ENCODE results near the gene AOAH. TPM values are rescaled to one million over a fixed set of nuclear protein-coding genes. Genes with fewer than 3 reads are reported as not detected.

AOAH gene
- total and polyA plus RNA-seq, 2 of the 13 experiments (the other 11 are each of a cell fraction or from before 2014, with no cell fraction given), result not detected

DNA sequence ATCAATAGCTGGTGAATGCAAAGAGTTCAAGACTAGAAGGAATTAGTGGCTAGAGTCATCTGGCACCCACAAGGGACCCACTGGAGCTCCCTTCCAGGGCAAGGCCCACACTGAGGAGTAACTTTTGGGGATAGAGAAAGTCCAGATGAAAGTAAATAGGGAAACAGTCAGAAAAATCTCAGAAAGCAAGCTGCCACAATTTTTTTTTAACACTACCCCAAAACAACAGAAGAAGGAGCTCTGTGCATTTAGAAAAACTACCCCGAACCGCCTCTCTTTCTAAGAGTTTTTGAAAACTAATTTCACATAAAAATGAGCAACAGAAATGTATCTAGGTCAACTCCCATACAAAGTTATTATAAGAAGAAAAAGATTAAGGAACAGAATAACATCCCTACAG is 42.2 kb downstream of the AOAH start (continued):
- TF ChIP-seq, protein P1, sequence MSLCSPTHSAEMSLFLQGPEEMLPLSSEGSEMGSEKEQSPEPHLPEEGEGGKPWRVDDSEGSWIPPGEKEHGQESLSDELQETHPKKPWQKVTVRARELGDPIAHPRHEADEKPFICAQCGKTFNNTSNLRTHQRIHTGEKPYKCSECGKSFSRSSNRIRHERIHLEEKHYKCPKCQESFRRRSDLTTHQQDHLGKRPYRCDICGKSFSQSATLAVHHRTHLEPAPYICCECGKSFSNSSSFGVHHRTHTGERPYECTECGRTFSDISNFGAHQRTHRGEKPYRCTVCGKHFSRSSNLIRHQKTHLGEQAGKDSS (CRISPR knock-in tag; IDR thresholded peaks at IDR 0.05; ENCODE audit: borderline replicate concordance, low read depth), result no peak
- no peak for TF ChIP-seq JUNB (CRISPR knock-in tag; IDR thresholded peaks at IDR 0.05; ENCODE audit: borderline replicate concordance)

DNA sequence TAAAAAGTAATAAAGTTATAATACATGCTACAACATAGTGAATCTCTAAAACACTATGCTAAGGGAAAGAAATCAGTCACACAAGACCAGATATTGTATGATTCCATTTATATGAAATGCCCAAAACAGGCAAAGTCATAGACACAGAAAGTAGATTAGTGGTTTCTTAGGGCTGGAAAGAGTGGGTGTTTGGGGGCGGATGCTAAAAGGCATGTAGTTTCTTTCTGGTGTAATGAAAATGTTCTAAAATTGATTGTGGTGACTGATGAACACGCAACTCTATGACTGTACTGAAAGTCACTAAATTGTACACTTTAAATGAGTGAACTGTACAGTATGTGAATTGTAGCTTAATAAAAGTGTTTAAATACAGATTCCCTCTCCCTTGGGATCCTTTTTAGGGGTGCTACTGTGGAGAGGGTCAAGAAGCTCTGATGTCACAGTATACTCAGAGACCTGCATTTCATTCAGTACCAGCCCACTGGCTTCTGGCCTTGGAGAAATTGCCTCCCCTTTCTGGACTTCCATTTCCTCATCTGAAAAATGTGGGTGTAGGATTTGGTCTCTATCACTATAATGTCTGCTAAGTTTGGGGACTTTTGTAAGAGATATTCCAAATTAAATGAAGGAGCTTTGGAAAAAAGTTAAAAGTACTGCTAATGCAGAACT is 46.4 kb downstream of the AOAH start:
- POLR2A ChIA-PET, result no interaction called here
- in situ Hi-C loops (cut with HindIII; ENCODE audit: extremely low pct_ligation_motif_present, low pct_unique_long_range_greater_than_20kb) (no loop called here), intact Hi-C loops (cut with micrococcal nuclease; ENCODE audit: unreplicated experiment) (no loop called here)
- WGBS (ENCODE audit: low lambda C conversion rate), result 47% methylated on average over 2 of the region's 2 CpGs
- Histone ChIP-seq H3K9ac (ENCODE audit: insufficient read depth, low read depth, low read length) (no peak overlapping the region), H4K20me1 (ENCODE audit: insufficient read depth, low read length) (no peaks in the 10 kb centered on the region), H3K4me1 (ENCODE audit: insufficient read depth, low read length) (no peaks in the 10 kb centered on the region), H3K79me2 (ENCODE audit: insufficient read depth, low read length) (no peaks in the 10 kb centered on the region), H2AFZ (ENCODE audit: low read length) (no peak overlapping the region), H3K27ac (ENCODE audit: extremely low read length, insufficient read depth, low read length) (no peak overlapping the region), H3K36me3 (replicated peaks in 1 of 2; ENCODE audit: control insufficient read depth in 1 of 2, insufficient read depth in 2 of 2, low read length in 2 of 2) (no peaks in the 10 kb centered on the region), H3K4me3 (replicated peaks in 1 of 3; ENCODE audit: insufficient read depth in 1 of 3, low read depth in 2 of 3, low read length in 3 of 3) (no peak overlapping the region), H3K4me2 (ENCODE audit: low read depth, low read length) (no peak overlapping the region), H3K9me3 (ENCODE audit: low read length) (no peaks in the 10 kb centered on the region), H3K27me3 (ENCODE audit: control insufficient read depth in 1 of 2, insufficient read depth in 2 of 2, low read length in 2 of 2) (no peaks in the 10 kb centered on the region)
- BruUV-seq (replicated peaks), result no TSS peak
- ATAC-seq, result no peak
- no peak for FAIRE-seq
- CTCF ChIA-PET (ENCODE audit: low intra/inter-chr PET ratio, low total read pairs), result no interaction called here
- no peak for DNase-seq (ENCODE audit: low spot score)
- no peak for TF ChIP-seq GLI4 (CRISPR knock-in tag; IDR thresholded peaks at IDR 0.05; ENCODE audit: borderline replicate concordance)
- TF ChIP-seq, protein P2, sequence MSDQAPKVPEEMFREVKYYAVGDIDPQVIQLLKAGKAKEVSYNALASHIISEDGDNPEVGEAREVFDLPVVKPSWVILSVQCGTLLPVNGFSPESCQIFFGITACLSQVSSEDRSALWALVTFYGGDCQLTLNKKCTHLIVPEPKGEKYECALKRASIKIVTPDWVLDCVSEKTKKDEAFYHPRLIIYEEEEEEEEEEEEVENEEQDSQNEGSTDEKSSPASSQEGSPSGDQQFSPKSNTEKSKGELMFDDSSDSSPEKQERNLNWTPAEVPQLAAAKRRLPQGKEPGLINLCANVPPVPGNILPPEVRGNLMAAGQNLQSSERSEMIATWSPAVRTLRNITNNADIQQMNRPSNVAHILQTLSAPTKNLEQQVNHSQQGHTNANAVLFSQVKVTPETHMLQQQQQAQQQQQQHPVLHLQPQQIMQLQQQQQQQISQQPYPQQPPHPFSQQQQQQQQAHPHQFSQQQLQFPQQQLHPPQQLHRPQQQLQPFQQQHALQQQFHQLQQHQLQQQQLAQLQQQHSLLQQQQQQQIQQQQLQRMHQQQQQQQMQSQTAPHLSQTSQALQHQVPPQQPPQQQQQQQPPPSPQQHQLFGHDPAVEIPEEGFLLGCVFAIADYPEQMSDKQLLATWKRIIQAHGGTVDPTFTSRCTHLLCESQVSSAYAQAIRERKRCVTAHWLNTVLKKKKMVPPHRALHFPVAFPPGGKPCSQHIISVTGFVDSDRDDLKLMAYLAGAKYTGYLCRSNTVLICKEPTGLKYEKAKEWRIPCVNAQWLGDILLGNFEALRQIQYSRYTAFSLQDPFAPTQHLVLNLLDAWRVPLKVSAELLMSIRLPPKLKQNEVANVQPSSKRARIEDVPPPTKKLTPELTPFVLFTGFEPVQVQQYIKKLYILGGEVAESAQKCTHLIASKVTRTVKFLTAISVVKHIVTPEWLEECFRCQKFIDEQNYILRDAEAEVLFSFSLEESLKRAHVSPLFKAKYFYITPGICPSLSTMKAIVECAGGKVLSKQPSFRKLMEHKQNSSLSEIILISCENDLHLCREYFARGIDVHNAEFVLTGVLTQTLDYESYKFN (CRISPR knock-in tag; conservative IDR thresholded peaks at IDR 0.05), result no peak
- TF ChIP-seq SOX13 (IDR thresholded peaks at IDR 0.05), result no peak
- TF ChIP-seq SOX13 (CRISPR knock-in tag; conservative IDR thresholded peaks at IDR 0.05 in 1 of 2, IDR thresholded peaks at IDR 0.05 in 1 of 2), result no peak

All from HepG2 (cell line).